GM19043 (cell line): ENCODE measurements around the gene RPGRIP1.
"Not testable (repeated sequence)": the region's sequence is repeated elsewhere in the genome, so short reads cannot be mapped to it uniquely, and the experiment has no call there.

Experiments
- ATAC-seq: cut with Tn5 transposase; IDR thresholded peaks from one replicate; pipeline ENCODE4 v1.9.1; 2021; ENCODE audit warnings: low read depth; ENCODE audit not compliant: unreplicated experiment

Gene RPGRIP1

GRCh38 chr14:21298358-21298757 is 18.5 kb downstream of the RPGRIP1 start:
- no peak for ATAC-seq

GRCh38 chr14:21299562-21300130 is 19.8 kb downstream of the RPGRIP1 start:
- ATAC-seq, result no peak

GRCh38 chr14:21300892-21301291 is 21.0 kb downstream of the RPGRIP1 start:
- no peak for ATAC-seq

- no peak for ATAC-seq
Measured at GRCh38 chr14:21302013-21302835, 22.3 kb downstream of the RPGRIP1 start.

- ATAC-seq, result not testable (repeated sequence)
Measured at GRCh38 chr14:21302836-21303140, 22.9 kb downstream of the RPGRIP1 start.

- no peak for ATAC-seq
Measured at GRCh38 chr14:21307637-21308036, 27.8 kb downstream of the RPGRIP1 start.

- ATAC-seq, result peak; percentile 26
Measured at GRCh38 chr14:21308132-21308478, 28.2 kb downstream of the RPGRIP1 start.

- peak; percentile 75 for ATAC-seq
Measured at GRCh38 chr14:21308479-21309237, 28.8 kb downstream of the RPGRIP1 start.

- no peak for ATAC-seq
Measured at GRCh38 chr14:21309238-21309636, 29.4 kb downstream of the RPGRIP1 start.

GRCh38 chr14:21309956-21310355 is 30.1 kb downstream of the RPGRIP1 start:
- no peak for ATAC-seq

GRCh38 chr14:21311614-21312013 is 31.7 kb downstream of the RPGRIP1 start:
- no peak for ATAC-seq

- no peak for ATAC-seq
Measured at GRCh38 chr14:21313512-21313911, 33.6 kb downstream of the RPGRIP1 start.

- no peak for ATAC-seq
Measured at GRCh38 chr14:21317398-21317797, 37.5 kb downstream of the RPGRIP1 start.

- ATAC-seq, result no peak
Measured at GRCh38 chr14:21320913-21321312, 41.0 kb downstream of the RPGRIP1 start.

GRCh38 chr14:21322716-21323115 is 42.8 kb downstream of the RPGRIP1 start:
- no peak for ATAC-seq

GRCh38 chr14:21326972-21327371 is 47.1 kb downstream of the RPGRIP1 start:
- no peak for ATAC-seq
